Measurements from ENCODE around the gene TMEM53. TPM values are rescaled to one million over a fixed set of nuclear protein-coding genes. Genes with fewer than 3 reads are reported as not detected.
A peak's percentile ranks its signal among the peaks of the same experiment; 100 is the strongest.

The TMEM53 gene
- total RNA-seq, 1 experiment from 2014 or later, result 10.9 TPM

DNA sequence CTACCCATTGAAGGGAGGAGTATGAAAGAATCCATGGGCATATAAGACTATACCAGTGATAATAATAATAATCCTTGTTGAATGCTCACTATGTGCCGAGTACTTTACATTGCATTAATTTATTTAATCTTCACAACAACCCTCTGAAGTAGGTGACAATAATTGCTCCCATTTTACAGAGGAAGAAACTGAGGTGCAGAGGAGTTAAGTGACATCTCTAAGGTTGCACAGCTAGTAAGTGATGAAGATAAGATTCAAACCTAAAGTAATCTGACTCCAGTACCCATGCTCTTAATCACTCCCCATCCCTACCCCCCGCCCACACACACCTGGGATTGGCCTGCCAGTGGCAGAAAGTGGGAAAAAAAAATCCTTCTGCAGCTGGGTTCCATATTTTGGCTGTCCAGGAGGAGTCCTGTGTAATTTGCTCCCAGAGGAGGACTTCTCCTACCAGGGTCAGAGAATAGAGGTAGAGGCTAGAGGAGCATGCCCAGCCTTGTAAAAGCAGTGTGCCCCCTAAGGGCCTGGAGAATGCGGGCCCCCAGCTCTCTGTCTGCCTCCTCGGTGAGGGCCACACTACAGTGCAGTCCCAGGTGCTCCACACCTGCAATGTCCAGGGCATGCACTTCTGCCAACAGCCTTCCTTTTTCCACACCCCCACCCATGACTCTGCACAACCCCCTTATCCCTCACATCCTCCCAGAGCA, 57.8 kb downstream of the TMEM53 start:
- no peak for DNase-seq
- Mint-ChIP-seq H3K27me3 (ENCODE audit: unreplicated experiment) (peaks cover 84% of the 10 kb centered on the region), H3K27ac (ENCODE audit: unreplicated experiment) (no peak overlapping the region), H3K4me1 (ENCODE audit: low read depth, unreplicated experiment) (peaks cover 19% of the 10 kb centered on the region), H3K9me3 (ENCODE audit: low read depth, unreplicated experiment) (no peaks in the 10 kb centered on the region), H3K4me3 (ENCODE audit: low read depth, unreplicated experiment) (peak overlapping the region; percentile 46), H3K36me3 (ENCODE audit: insufficient read depth, unreplicated experiment) (no peaks in the 10 kb centered on the region)
- BruUV-seq (replicated peaks), result no TSS peak
- CTCF ChIA-PET, result interaction anchor here (0.5 to 0.7 kb wide), 4 partner anchors 30 to 116 kb away, joined by 3 to 8 read pairs (median 5); no protein-coding TSS in a partner anchor
- TF ChIP-seq, protein P1, sequence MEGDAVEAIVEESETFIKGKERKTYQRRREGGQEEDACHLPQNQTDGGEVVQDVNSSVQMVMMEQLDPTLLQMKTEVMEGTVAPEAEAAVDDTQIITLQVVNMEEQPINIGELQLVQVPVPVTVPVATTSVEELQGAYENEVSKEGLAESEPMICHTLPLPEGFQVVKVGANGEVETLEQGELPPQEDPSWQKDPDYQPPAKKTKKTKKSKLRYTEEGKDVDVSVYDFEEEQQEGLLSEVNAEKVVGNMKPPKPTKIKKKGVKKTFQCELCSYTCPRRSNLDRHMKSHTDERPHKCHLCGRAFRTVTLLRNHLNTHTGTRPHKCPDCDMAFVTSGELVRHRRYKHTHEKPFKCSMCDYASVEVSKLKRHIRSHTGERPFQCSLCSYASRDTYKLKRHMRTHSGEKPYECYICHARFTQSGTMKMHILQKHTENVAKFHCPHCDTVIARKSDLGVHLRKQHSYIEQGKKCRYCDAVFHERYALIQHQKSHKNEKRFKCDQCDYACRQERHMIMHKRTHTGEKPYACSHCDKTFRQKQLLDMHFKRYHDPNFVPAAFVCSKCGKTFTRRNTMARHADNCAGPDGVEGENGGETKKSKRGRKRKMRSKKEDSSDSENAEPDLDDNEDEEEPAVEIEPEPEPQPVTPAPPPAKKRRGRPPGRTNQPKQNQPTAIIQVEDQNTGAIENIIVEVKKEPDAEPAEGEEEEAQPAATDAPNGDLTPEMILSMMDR (IDR thresholded peaks at IDR 0.05; ENCODE audit: unreplicated experiment), result no peak
- intact Hi-C loops (cut with micrococcal nuclease; ENCODE audit: unreplicated experiment), result no loop called here

DNA sequence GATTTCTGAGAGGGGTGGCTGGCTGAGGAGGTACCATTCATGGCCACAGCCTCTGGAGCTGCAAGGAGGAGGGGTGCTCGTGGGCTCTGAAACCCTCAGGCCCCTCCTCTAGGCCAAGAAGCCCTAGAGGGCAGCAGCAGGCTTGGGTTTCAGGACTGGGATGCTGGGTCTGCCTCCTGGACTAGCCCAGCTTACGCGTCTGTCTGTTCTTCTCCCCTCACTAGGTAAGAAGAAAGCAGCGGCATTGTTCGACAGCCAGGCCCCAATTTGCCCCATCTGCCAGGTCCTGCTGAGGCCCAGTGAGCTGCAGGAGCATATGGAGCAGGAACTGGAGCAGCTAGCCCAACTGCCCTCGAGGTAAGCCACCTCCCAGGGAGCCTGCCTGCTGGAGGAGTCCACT, 60.3 kb downstream of the TMEM53 start:
- Mint-ChIP-seq H3K4me1 (ENCODE audit: low read depth, unreplicated experiment) (peaks cover 8% of the 10 kb centered on the region), H3K9me3 (ENCODE audit: low read depth, unreplicated experiment) (no peaks in the 10 kb centered on the region), H3K27ac (ENCODE audit: unreplicated experiment) (no peak overlapping the region), H3K4me3 (ENCODE audit: low read depth, unreplicated experiment) (no peak overlapping the region), H3K27me3 (ENCODE audit: unreplicated experiment) (peaks cover 90% of the 10 kb centered on the region), H3K36me3 (ENCODE audit: insufficient read depth, unreplicated experiment) (no peaks in the 10 kb centered on the region)
- TF ChIP-seq, protein P1 (IDR thresholded peaks at IDR 0.05; ENCODE audit: unreplicated experiment), result no peak
- BruUV-seq (replicated peaks), result no TSS peak
- intact Hi-C loops (cut with micrococcal nuclease; ENCODE audit: unreplicated experiment), result no loop called here
- no peak for DNase-seq
- CTCF ChIA-PET, result no interaction called here

DNA sequence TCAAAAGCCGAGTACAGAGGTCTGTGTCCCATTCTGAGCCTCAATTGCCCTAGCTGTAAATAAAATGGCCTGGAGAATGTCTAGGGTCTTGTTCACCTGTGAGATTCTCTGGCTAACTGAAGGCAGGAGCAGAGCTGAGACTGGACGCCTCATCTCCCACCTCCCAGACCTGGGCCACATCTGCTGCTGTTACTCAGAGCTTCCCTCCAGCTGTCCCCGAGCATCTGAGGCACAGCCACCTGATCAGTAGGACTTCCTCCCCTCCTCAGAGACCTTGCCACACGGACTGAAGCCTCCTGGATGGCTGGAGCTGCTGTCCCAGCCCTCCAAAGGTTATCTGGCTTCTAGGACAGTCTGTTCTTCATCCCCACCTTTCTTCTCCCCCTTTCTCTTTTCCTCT, 62.4 kb downstream of the TMEM53 start:
- H3K9me3 Mint-ChIP-seq (ENCODE audit: low read depth, unreplicated experiment), result no peaks in the 10 kb centered on the region
- H3K27ac Mint-ChIP-seq (ENCODE audit: unreplicated experiment), result no peak overlapping the region
- H3K4me3 Mint-ChIP-seq (ENCODE audit: low read depth, unreplicated experiment), result no peak overlapping the region
- H3K27me3 Mint-ChIP-seq (ENCODE audit: unreplicated experiment), result peaks cover 90% of the 10 kb centered on the region
- no peaks in the 10 kb centered on the region for H3K36me3 Mint-ChIP-seq (ENCODE audit: insufficient read depth, unreplicated experiment)
- CTCF ChIA-PET, result interaction anchor here (0.8 kb wide), 1 partner anchor 17 kb away, joined by 3 read pairs; no protein-coding TSS in a partner anchor
- no TSS peak for BruUV-seq (replicated peaks)
- H3K4me1 Mint-ChIP-seq (ENCODE audit: low read depth, unreplicated experiment), result peaks cover 5% of the 10 kb centered on the region
- no peak for DNase-seq
- TF ChIP-seq, protein P1 (IDR thresholded peaks at IDR 0.05; ENCODE audit: unreplicated experiment), result no peak
- intact Hi-C loops (cut with micrococcal nuclease; ENCODE audit: unreplicated experiment), result no loop called here

DNA sequence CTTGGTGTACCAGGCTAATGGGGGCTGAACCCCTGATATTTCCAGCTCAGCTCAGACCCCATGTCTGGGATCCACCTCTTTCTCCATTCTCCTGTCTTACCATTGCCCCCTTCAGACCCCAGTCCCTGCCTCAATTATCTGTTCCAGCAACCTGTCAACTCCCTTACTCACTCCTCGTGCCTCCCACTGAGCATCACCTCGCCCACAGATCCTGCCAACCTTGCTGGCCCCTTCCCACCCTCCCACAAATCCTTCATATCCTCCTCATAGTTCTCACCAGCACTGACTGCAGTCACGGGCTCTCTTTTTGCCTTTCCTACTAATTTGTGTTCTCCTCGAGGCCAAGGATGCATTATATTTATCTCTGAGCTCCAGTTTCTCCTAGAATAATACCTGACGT, 62.9 kb downstream of the TMEM53 start:
- intact Hi-C loops (cut with micrococcal nuclease; ENCODE audit: unreplicated experiment), result no loop called here
- H3K27ac Mint-ChIP-seq (ENCODE audit: unreplicated experiment), result no peak overlapping the region
- H3K36me3 Mint-ChIP-seq (ENCODE audit: insufficient read depth, unreplicated experiment), result no peaks in the 10 kb centered on the region
- peaks cover under 1% of the 10 kb centered on the region for H3K4me1 Mint-ChIP-seq (ENCODE audit: low read depth, unreplicated experiment)
- TF ChIP-seq, protein P1 (IDR thresholded peaks at IDR 0.05; ENCODE audit: unreplicated experiment), result no peak
- no peaks in the 10 kb centered on the region for H3K9me3 Mint-ChIP-seq (ENCODE audit: low read depth, unreplicated experiment)
- CTCF ChIA-PET, result interaction anchor here (0.8 kb wide), 1 partner anchor 17 kb away, joined by 3 read pairs; no protein-coding TSS in a partner anchor
- no TSS peak for BruUV-seq (replicated peaks)
- no peak for DNase-seq
- H3K27me3 Mint-ChIP-seq (ENCODE audit: unreplicated experiment), result peaks cover 90% of the 10 kb centered on the region
- no peak overlapping the region for H3K4me3 Mint-ChIP-seq (ENCODE audit: low read depth, unreplicated experiment)

All from Calu3 (cell line).